NCI-H2171 (cell line): ENCODE measurements around the gene SHC2.

Experiments
- DNase-seq: peaks from one replicate; lab custom pipeline; 2025; lab: John Stamatoyannopoulos, UW

The SHC2 gene

DNA sequence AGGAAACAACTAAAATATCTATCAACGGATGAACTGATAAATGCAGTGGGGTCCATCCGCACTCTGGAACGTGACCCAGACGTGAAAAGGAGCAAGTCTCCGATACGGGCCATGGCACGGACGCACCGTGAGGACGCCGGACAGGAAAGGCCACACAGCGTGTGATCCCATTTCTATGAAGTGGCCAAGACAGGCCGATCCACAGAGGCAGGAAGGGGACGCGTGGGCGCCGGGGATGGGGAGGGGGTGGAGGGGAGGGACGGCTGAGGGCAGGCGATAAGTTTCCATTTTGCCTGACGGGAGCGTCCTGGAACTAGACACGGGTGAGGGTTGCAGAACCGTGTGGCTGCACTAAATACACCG is 13.8 kb downstream of the SHC2 start:
- no peak for DNase-seq

DNA sequence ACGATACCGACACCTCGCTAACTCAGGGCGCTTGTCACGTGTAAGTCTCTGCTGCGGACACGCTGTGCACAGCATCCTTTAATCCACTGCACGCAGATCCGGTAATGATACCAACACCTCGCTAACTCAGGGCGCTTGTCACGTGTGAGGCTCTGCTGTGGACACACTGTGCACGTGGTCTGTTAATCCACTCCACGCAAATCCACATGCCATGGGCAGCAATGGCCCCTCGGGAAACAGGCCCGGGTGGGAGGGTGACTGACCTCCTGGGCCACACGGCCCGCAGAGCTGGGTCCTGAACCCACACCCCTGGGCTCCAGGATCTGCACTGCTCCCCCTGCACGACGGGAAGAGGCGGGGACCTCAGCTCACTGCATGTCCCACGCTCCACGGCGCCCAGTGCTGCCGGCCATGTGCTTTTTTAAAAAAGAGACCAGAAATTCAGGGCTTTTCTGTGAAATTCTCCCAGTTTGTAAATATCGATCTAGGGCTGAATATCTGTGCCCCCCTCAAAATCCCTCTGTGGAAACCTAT is 16.1 kb downstream of the SHC2 start:
- no peak for DNase-seq

DNA sequence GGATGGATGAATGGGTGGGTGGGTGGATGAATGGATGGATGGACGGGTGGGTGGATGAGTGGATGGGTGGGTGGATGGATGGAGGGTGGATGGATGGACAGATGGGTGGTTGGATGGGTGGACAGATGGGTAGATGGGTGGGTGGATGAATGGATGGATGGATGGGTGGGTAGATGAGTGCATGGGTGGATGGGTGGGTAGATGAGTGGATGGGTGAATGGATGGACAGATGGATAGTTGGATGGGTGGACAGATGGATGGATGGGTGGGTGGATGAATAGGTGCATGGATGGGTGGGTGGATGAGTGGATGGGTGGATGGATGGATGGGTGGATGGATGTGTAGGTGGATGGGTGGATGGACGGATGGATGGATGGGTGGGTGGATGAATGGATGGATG is 17.8 kb downstream of the SHC2 start:
- no peak for DNase-seq

DNA sequence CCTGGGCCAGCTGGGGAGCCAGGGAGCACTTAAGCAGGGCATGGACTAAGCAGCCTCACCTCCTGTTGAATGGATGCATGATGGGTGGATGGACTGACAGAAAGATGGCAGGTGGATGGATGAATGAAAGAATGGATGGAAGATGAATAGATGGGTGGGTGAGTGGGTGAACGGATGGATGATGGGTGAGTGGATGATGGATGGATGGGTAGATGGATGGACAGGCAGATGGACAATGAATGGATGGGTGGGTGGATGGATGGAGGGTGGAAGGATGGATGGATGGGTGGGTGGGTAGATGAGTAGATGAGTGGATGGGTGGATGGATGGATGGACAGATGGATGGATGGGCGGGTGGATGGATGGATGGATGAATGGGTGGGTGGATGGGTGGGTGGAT is 18.7 kb downstream of the SHC2 start:
- DNase-seq = no peak

DNA sequence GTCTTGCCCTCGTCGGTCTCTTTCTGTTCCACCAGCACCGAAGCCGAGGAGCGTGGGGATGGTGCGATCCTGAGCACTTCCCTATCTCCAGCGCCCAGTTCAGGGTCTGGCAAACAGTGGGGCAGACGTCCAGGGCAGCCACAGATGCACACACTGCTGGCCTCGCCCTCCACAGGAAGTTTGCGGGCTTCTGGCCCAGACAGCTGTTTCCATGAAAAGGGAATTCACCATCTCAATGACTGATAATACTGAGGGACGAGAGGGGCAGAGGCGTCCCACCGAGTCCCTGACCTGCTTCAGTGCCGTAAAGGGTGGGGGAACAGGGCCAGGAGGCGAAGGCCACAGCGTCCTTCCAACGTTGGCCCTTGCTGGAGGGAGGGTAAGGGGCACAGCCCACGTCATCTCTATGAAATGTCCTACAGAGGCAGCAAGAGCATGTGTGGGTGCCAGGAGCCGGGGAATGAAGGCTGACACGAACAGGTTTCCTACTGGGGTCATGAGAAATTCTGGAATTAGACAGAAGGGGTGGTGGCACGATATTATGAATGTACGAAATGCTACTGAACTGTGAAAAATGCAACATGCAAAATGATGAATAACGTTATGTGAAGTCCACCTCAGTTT is 19.5 kb downstream of the SHC2 start:
- DNase-seq = no peak

DNA sequence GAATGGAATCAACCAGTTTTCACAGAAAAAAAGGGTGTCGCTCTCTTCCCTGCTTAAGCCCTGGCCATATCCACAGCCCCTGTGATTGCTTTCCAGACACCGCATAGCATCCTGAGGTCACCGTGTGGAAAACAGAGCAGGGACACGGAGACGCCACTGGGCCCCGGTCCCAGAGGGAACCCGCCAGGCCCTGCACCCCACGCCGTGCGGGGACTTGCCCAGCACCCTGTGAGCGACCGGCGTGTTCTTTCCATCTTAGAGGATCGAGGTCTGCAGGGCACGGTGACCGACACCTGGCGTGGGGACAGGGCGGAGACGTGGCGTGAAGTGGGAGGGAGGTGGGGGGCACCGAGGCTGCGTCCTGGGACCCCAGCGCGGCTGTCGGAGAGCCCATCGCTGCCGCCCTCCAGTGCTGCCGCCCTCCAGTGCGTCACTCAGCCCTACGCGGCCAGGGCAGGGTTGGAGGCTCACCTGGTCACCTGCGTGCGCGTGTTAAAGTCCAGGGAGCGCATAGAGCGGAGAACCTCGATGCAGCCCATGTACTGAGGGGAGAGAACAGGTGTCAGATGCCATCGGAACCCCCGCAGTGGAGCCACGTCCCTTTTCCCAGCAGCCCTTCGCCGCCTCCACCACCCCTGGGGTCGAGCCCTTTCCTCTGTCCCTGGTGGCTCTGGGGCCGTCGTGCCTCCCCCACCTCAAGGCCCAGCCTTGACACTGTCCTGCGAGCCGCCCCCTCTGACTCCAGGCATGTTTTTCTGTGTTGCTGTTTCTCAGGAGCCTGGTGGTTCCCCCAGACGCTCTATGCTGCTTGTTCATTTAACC is 20.2 kb downstream of the SHC2 start:
- DNase-seq = no peak

DNA sequence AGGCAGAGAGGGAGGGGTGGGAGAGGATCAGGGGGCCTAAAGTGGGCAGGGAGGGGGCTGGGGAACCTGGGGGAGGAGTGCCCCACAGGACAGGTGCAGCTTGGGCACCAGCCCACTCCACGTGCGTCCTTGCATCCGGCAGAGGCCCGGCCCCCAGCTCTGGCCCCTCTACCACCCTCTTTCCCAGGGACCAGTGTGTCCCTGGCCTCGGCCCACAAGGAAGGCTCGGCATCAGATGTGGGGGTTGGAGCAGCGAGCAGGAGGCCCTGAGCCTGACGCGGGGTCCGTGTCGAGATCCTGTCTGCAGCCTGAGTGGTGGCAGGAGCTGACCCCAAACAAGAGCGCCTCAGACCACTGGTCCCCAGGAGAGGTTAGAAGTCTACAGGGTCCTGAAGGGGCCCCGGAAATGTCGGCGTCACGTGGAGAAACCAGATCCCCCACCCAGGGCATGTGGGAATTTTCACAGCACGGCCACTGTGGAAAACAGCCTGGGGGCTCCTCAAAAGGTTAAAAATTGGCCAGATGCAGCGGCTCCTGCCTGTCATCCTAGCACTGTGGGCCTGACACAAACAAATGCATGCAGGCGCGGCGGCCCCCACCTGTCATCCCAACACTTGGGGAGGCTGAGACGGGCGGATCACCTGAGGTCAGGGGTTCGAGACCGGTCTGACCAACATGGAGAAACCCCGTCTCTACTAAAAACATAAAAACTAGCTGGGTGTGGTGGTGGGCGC is 21.5 kb downstream of the SHC2 start:
- no peak for DNase-seq

DNA sequence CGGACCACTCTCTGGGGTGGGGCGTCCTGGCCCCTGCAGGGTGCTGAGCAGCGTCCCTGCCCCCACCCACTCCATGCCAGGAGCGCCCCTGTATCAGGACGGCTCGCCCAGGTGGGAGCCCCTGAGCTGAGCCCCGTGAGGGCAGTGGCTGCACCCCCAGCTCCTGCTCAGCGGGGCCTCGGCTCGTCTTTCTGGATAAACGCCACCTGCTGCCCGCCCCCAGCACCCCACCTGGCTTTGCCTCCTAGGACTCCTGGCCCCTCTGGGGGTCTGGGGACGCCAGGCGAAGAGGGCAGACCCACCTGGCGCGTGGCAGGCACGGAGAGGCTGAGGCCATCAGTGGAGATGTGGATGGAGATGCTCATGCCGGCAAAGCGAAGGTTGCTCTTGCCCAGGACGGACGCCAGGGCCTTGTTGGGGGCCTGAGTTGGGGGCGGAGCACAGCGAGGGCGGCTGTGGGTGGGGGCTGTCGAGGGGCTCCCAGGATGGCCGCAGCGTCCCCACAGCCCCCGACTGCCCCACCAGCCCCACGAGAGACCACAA is 22.3 kb downstream of the SHC2 start:
- no peak for DNase-seq

DNA sequence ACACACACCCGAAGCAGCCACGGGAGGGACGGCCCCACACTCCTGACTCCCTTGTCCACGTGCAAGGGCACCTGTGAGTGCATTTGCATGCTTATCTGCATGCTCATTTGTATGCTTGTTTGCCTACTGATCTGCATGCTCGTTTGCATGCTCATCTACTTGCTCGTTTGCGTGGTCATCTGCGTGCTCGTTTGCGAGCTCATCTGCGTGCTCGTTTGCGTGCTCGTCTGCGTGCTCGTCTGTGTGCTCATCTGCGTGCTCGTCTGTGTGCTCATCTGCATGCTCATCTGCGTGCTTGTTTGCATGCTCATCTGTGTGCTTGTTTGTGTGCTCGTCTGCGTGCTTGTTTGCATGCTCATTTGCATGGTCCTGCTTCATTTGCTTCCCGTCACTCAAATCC is 23.8 kb downstream of the SHC2 start:
- DNase-seq = no peak

DNA sequence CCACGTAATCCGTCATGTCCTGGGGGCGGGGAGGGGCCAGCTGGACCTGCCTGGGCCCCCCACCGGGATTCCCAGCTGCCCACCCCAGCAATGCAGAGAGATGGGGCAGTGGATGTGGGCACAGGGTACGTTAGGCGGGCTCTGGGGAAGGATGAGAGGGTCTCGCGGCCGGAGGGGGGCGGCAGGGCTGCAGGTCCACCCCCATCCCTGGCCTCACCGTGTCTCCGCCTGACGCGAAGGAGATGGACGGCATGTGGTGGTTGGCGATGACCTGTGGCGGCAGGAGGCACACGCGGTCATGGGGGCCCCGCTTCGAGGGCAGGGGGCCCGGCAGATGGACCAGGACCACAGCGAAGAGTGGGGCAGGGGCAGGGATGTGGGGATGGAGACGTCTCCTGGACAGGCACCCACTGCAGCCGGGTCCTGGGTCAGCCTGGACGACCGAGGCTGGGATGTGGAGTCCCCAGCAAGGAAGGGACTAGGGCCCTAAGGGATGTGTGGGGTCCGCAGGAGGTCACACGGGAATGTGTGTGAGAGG is 24.4 kb downstream of the SHC2 start:
- DNase-seq = no peak

DNA sequence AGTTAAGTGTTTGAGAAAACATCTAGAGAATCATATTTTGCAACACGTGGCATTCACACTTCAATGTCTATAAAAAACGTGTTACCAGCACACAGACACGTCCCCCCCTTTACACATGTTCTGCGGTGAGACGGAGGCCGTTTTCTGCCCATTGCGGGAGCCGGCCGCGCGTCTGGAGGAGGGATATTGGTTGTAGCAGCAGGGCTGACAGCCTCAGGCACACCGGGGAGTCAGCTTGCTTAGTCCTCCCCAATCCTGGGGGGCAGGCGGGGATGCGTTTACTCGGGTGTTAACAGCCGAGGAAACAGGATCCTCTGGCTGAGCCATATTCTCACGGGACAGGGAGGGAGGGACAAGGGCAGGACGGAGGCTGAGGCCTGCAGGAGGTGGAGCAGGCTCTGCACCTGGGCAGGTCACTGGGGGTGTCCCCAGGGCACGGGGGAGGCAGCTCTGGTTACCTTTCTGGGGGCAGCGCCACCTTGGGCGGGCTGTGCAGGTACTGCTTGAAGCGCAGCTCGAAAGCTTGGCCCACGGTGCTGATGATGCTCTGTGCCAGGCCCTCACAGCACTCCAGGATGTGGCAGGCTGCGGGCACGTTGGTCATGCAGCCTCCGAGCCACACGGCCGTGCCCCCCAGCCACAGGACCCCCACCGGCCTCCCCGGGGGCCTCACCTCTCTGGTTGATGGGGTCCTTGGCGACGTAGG is 25.0 kb downstream of the SHC2 start:
- peak; percentile 88 for DNase-seq

DNA sequence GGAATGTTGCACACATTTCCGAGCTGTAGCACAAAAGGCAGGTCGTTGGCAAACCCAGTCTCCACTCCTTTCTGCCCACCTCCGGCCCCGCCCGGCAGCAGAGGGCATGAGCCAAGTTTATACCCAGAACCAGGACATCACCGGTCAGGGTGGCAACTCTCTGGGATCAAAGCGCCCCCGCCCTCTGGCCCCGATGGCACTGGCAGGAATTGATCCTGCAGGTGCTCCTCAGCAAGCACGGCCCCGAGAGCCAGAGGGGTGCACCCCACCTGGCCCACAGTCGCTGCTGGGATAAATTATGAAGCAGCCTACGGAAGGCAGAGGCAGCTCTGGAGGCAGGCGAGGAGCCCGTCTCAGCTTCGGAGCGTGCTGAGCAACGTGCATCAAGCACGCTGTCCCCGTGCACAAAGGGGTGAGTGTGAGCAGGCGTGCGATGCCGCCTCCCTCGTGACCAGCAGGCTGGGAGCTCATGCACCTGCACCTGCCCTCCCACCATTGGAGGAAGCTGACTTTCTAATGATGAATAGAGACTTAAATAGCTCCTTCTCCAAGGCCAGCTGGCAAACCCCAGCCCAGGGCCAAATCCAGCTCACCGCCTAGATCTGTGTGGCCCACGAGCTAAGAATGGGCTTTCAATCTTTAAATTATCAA is 25.7 kb downstream of the SHC2 start:
- DNase-seq = no peak

DNA sequence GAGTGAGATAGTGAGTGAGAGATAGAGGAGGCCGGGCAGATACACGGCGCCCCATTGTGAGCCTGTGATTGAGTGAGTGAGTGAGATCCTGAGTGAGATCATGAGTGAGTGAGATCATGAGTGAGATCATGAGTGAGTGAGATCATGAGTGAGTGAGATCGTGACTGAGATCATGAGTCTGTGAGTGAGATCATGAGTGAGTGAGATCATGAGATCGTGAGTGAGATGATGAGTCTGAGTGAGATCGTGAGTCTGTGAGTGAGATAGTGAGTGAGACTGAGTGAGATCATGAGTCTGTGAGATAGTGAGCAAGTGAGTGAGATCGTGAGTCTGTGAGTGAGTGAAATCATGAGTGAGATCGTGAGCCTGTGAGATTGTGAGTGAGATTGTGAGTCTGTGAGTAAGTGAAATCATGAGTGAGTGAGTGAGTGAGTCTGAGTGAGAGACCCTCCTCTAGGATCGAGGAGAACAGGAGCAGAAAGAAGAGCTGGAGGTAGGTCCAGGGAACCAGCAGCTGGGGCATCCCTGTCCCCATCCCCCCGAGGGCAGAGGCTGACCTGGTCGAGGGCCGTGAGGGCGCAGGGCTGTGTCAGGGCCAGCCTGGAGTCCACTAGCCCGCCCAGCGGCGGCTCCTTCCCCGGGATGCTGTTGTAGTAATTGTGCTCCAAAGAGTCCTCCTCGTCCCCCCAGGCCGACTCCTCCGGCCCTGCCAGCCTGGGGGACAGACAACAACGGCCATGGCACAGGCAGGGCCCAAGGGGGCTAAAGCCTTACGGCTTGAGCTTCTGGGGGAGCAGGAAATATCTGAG is 26.5 kb downstream of the SHC2 start:
- no peak for DNase-seq

DNA sequence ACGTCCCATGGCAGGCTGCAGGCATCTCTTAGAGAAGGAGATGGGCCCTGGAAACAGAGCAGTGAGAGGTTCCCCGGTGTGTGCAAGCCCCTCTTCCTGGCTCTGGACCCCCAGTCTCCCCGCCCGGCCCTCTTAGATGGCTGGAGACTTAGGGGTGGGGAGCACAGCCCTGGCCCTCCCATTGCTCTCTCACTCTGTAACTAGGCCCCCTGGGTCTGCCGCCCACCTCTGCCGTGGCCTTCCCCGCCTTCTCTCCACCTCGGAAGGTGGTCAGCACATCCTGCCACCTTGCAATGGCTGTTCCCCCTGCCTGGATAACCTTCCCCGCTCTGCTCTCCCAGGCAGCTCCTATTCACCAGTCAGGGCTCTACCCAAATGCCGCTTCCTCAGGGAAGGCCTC is 30.1 kb downstream of the SHC2 start:
- DNase-seq = no peak

DNA sequence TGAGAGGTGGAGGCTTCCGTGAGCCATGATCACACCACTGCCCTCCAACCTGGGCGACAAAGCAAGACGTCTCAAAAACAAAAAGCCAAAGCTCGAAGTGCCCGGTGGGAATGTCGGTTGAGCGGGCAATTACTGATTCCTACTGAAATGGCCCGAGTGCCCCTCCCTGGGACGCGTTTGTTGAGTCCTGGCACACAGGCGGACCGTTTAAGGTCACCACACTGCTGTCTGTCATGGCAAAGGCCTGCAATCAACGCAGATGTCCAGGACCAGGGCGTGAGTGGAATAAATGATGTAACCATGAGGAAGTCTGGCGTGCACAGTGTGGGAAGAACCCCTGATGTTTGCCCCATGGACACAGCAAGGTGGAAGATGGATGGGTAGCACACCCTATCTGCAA is 32.7 kb downstream of the SHC2 start:
- no peak for DNase-seq

DNA sequence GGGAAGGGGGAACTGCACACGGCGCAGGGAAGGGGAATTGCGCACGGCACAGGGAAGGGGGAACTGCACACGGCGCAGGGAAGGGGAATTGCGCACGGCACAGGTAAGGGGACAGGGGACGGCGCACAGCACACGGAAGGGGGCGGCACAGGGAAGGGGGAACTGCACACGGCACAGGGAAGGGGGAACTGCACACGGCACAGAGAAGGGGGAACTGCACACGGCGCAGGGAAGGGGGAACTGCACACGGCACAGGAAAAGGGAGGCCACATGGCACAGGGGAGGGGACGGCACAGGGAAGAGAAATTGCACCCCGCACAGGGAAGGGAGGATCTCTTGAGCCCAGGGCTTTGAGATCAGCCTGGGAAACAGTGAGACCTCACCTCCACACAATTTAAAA is 33.2 kb downstream of the SHC2 start:
- peak; percentile 52 for DNase-seq

DNA sequence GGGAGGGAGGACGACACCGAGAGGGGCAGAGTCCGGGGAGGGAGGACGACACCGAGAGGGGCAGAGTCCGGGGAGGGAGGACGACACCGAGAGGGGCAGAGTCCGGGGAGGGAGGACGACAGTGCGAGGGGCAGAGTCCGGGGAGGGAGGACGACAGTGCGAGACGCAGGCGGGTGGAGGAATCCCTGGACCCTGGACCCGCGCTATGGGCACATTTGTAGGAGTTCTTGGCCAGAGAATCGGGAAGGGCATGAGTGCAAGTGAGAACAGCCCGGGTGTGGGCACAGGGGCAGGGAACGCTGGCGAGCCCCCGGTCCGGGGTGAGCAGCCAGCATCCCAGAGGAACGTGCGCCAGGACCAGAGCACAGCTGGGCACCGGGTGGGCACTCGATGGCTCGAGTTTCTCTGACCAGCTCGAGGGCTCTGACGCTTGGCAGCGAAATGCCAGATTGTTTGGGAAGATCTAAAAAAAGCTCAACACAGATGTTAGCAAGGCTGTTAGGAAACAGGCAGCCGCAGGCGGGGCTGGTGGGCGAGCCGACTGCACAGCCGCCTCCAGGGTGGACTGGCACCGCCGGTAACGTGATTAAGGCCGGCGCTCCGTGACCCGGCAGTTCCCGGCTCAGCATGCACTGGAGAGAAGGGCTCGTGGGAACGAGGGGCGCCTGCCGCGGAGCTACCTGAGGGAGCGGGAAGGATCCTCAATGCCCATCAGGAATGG is 33.9 kb downstream of the SHC2 start:
- DNase-seq = peak; percentile 72

DNA sequence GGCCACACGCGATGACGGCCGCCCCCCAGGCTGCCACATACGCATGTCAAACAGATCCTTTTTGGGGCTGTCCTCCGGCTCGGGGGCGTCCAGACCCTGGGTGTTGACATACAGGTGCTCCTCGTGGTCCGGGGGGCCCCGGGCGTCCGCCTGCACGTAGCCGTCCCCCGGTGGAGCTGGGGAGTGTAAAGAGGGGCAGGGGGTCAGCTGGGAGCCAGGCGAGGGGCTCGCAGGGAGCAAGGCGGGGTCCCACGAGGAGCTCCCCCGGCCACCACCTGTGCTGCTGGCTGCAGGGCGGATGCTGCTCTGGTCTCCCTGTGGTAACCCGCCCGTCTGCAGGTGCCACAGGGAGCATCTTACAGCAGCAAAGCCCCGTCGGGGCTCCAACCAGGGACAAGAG is 35.8 kb downstream of the SHC2 start:
- no peak for DNase-seq

DNA sequence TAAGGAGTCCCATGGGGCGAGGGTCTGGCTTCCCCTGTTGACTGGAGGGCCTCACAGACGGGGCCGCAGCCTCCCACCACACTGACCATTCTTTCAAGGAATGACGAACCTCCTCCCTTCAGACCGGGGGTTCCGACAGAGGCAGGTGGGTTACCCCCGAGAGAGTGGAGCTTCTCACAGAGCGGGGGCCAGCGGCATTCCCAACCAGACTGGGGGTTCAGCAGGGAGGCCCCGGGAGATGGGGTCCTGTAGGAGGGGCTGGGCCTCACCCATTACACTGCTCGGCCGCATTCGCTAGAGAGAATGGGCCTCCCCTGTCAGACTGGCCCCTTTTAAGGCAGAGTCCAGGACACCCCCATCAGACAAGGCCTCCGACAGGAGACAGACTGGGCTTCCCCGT is 36.3 kb downstream of the SHC2 start:
- no peak for DNase-seq
